Esophagus squamous epithelium (tissue), 5 donors: ENCODE measurements around the gene SMAD7. TPM values are rescaled to one million over a fixed set of nuclear protein-coding genes. Genes with fewer than 3 reads are reported as not detected.

Experiments used
- DNase-seq: peaks from one replicate; lab custom pipeline; 2025; lab: John Stamatoyannopoulos, UW
- H3K27ac ChIP-seq, 4 donors: fragments of 200-600 bp; sonication (generic); one replicate each; pipeline ENCODE4 v1.5.1; 2016 to 2019; ENCODE audit warnings: mild to moderate bottlenecking in 1 of 4
- H3K27me3 ChIP-seq, 4 donors: fragments of 200-600 bp; sonication (generic); 1 replicate in 3 of 4; 2 replicates in 1 of 4; pipeline versions ENCODE4 v1.5.1 to v1.6.0; 2017 to 2021; ENCODE audit warnings: antibody characterized with exemption in 1 of 4
- H3K36me3 ChIP-seq, 3 donors: fragments of 200-600 bp; sonication (generic); one replicate each; pipeline ENCODE4 v1.5.1; 2016 to 2019
- H3K4me1 ChIP-seq, 3 donors: fragments of 200-600 bp; sonication (generic); one replicate each; pipeline ENCODE4 v1.5.1; 2017 to 2019
- H3K4me3 ChIP-seq, 4 donors: fragments of 200-600 bp; sonication (generic); 1 replicate in 3 of 4; 2 replicates in 1 of 4; pipeline ENCODE4 v1.5.1; 2016 to 2019; ENCODE audit warnings: mild to moderate bottlenecking in 2 of 4, moderate library complexity in 1 of 4
- H3K9me3 ChIP-seq, 3 donors: fragments of 200-600 bp; sonication (generic); one replicate each; pipeline ENCODE4 v1.5.1; 2016 to 2019
- CTCF ChIP-seq, 6 experiments: fragments of 450-650 bp in 4 of 6; fragments of 200-600 bp in 2 of 6; sonication (generic) in 2 of 6; IDR thresholded peaks; one replicate each; pipeline ENCODE4 v1.5.1; 2016 to 2019; ENCODE audit warnings: antibody characterized with exemption in 6 of 6, mild to moderate bottlenecking in 4 of 6, moderate library complexity in 4 of 6
- POLR2A ChIP-seq, 4 donors: fragments of 450-650 bp; IDR thresholded peaks; one replicate each; pipeline ENCODE4 v1.6.1; 2017; ENCODE audit warnings: antibody characterized with exemption in 4 of 4, mild to moderate bottlenecking in 4 of 4, moderate library complexity in 3 of 4
- WGBS, 2 donors: methylation state at CpG; one replicate each; pipeline ENCODE4 v1.1.5; 2018; 5-methylcytosine and 5-hydroxymethylcytosine counted together
- intact Hi-C: fragments of 100-400 bp; cut with DNase I; formaldehyde crosslinking; loops from one replicate; pipeline ENCODE4 v1.15.0; 2022
- total RNA-seq, 4 donors: library from RNA; depleted of rRNA; stranded (reverse); fragments of >200 nt; gene quantifications; one replicate each; pipeline ENCODE4 v1.1.0, GENCODE V29; 2016
- donor health status: DM: yes; HTN: yes; CAD: no.

SMAD7 gene
- total RNA-seq, 4 donors from 2014 or later: 4.2 to 26.5 (median 9.0) TPM

- Histone ChIP-seq H3K4me3 (no peak overlapping the region), H3K4me1 (peaks cover 0 to 34% (median 10%) of the 10 kb centered on the region in 3 donors), H3K27me3 (no peaks in the 10 kb centered on the region), H3K36me3 (no peaks in the 10 kb centered on the region), H3K9me3 (no peaks in the 10 kb centered on the region), H3K27ac (no peak overlapping the region)
- WGBS, 2 donors: 86 to 100% methylated on average over 3 to 4 of the region's 18 CpGs
- DNase-seq: no peak
- intact Hi-C loops: no loop called here
- TF ChIP-seq POLR2A (IDR thresholded peaks at IDR 0.05) (no peak), CTCF (IDR thresholded peaks at IDR 0.05) (no peak)
Measured at GRCh38 chr18:48887905-48888772, 62.6 kb downstream of the SMAD7 start.

GRCh38 chr18:48887294-48887904 lies 63.4 kb downstream of the SMAD7 start:
- Histone ChIP-seq H3K9me3 (no peaks in the 10 kb centered on the region), H3K4me3 (no peak overlapping the region), H3K36me3 (no peaks in the 10 kb centered on the region), H3K4me1 (peaks cover 0 to 26% (median 9%) of the 10 kb centered on the region in 3 donors), H3K27me3 (no peaks in the 10 kb centered on the region), H3K27ac (no peak overlapping the region)
- 92% methylated on average over 1 of the region's 12 CpGs; no CpG with 5 or more reads in 1 of the 2 donors for WGBS, 2 donors
- intact Hi-C loops: no loop called here
- no peak for DNase-seq
- TF ChIP-seq CTCF (IDR thresholded peaks at IDR 0.05): no peak
- TF ChIP-seq POLR2A (IDR thresholded peaks at IDR 0.05): no peak

- Histone ChIP-seq H3K4me3 (no peak overlapping the region), H3K27me3 (no peaks in the 10 kb centered on the region), H3K27ac (no peak overlapping the region), H3K36me3 (no peaks in the 10 kb centered on the region), H3K4me1 (peaks cover 0 to 22% (median 9%) of the 10 kb centered on the region in 3 donors), H3K9me3 (no peaks in the 10 kb centered on the region)
- intact Hi-C loops: no loop called here
- no peak for TF ChIP-seq POLR2A (IDR thresholded peaks at IDR 0.05)
- TF ChIP-seq CTCF (IDR thresholded peaks at IDR 0.05): no peak
- DNase-seq: no peak
- 86 to 95% methylated on average over 5 of the region's 8 CpGs for WGBS, 2 donors
Measured at GRCh38 chr18:48886520-48887293, 64.1 kb downstream of the SMAD7 start.

GRCh38 chr18:48885924-48886400 lies 64.8 kb downstream of the SMAD7 start:
- DNase-seq: no peak
- peaks cover 0 to 22% (median 9%) of the 10 kb centered on the region in 3 donors for H3K4me1 ChIP-seq
- H3K4me3 ChIP-seq: no peak overlapping the region
- H3K27ac ChIP-seq: no peak overlapping the region
- H3K27me3 ChIP-seq: no peaks in the 10 kb centered on the region
- TF ChIP-seq CTCF (IDR thresholded peaks at IDR 0.05) (no peak), POLR2A (IDR thresholded peaks at IDR 0.05) (no peak)
- intact Hi-C loops: no loop called here
- H3K36me3 ChIP-seq: no peaks in the 10 kb centered on the region
- 90 to 97% methylated on average over 6 to 7 of the region's 7 CpGs for WGBS, 2 donors
- no peaks in the 10 kb centered on the region for H3K9me3 ChIP-seq
